ENCODE data around the gene BATF2. TPM values are rescaled to one million over a fixed set of nuclear protein-coding genes. Genes with fewer than 3 reads are reported as not detected.
A peak's percentile ranks its signal among the peaks of the same experiment; 100 is the strongest.

The BATF2 gene
- total RNA-seq, 1 donor from 2014 or later: under 0.01 TPM

DNA sequence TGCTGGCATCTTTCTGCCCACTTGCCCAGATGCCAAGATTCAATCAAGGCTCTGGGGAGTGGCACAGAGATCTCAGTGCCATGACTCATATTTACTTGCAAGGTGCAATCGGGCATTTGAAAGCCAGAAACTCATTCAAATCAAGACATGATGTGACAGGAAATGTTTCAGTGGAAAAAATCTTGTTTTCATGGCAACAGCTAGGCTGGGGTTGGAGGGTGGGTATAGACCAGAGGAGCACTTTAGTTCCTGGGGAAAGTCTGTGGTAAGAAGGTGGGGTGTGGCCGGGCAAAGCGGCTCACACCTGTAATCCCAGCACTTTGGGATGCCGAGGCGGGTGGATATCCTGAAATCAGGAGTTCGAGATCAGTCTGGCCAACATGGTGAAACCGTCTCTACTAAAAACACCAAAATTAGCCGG, 26.0 kb downstream of the BATF2 start:
- TF ChIP-seq, protein P1, sequence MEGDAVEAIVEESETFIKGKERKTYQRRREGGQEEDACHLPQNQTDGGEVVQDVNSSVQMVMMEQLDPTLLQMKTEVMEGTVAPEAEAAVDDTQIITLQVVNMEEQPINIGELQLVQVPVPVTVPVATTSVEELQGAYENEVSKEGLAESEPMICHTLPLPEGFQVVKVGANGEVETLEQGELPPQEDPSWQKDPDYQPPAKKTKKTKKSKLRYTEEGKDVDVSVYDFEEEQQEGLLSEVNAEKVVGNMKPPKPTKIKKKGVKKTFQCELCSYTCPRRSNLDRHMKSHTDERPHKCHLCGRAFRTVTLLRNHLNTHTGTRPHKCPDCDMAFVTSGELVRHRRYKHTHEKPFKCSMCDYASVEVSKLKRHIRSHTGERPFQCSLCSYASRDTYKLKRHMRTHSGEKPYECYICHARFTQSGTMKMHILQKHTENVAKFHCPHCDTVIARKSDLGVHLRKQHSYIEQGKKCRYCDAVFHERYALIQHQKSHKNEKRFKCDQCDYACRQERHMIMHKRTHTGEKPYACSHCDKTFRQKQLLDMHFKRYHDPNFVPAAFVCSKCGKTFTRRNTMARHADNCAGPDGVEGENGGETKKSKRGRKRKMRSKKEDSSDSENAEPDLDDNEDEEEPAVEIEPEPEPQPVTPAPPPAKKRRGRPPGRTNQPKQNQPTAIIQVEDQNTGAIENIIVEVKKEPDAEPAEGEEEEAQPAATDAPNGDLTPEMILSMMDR (IDR thresholded peaks at IDR 0.05; ENCODE audit: insufficient read depth, low read length, severe bottlenecking): no peak
- DNase-seq (ENCODE audit: low read depth): peak; percentile 100
- H3K4me3 ChIP-seq (ENCODE audit: low read depth, low read length): no peak overlapping the region
- no peaks in the 10 kb centered on the region for H3K27me3 ChIP-seq (ENCODE audit: control insufficient read depth, insufficient read depth, low read length)
- H3K36me3 ChIP-seq (ENCODE audit: control insufficient read depth, insufficient read depth, low read length): no peaks in the 10 kb centered on the region
- FAIRE-seq: peak; percentile 40

DNA sequence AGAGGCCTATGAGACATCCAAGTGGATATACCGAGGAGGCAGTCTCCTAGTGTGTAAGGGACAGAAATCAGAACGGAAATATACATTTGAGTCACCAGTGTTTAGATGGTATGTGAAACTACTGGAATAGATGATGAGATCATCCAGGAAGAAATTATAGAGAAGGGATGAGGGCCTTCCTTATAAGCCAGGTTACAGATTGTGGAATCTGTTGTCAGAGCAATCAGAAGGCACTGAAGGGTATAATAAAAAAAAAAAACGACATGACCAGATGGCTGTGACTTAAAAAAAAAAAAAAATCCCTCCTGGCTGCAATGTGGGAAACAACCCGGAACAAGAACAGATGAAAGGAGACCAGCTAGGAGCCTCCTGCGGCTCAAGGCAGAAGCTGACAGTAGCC, 27.6 kb downstream of the BATF2 start:
- FAIRE-seq (no peak), DNase-seq (ENCODE audit: low read depth) (peak; percentile 97)
- Histone ChIP-seq H3K4me3 (ENCODE audit: low read depth, low read length) (no peak overlapping the region), H3K27me3 (ENCODE audit: control insufficient read depth, insufficient read depth, low read length) (no peaks in the 10 kb centered on the region), H3K36me3 (ENCODE audit: control insufficient read depth, insufficient read depth, low read length) (no peaks in the 10 kb centered on the region)
- TF ChIP-seq, protein P1 (IDR thresholded peaks at IDR 0.05; ENCODE audit: insufficient read depth, low read length, severe bottlenecking): no peak

DNA sequence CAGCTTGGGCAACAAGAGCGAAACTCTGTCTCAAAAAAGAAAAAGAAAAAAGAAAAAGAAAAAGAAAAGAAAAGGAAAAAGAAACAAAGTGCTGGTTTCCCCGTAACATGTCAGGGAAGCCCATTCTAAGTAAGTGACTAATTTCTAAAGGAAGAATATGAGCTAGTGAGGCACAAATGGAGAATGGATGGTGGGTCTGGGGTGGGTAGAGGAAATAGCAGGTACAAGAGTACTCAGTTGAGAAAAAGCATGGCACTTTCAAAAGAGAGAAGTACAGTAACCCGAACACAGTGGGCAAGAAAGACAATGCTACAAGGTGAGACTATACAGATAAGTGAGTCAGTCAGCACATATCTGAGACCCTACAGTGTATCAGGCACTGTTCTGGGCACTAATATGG, 29.4 kb downstream of the BATF2 start:
- TF ChIP-seq, protein P1 (IDR thresholded peaks at IDR 0.05; ENCODE audit: insufficient read depth, low read length, severe bottlenecking): no peak
- no peak for FAIRE-seq
- Histone ChIP-seq H3K4me3 (ENCODE audit: low read depth, low read length) (no peak overlapping the region), H3K36me3 (ENCODE audit: control insufficient read depth, insufficient read depth, low read length) (no peaks in the 10 kb centered on the region), H3K27me3 (ENCODE audit: control insufficient read depth, insufficient read depth, low read length) (no peaks in the 10 kb centered on the region)
- no peak for DNase-seq (ENCODE audit: low read depth)

DNA sequence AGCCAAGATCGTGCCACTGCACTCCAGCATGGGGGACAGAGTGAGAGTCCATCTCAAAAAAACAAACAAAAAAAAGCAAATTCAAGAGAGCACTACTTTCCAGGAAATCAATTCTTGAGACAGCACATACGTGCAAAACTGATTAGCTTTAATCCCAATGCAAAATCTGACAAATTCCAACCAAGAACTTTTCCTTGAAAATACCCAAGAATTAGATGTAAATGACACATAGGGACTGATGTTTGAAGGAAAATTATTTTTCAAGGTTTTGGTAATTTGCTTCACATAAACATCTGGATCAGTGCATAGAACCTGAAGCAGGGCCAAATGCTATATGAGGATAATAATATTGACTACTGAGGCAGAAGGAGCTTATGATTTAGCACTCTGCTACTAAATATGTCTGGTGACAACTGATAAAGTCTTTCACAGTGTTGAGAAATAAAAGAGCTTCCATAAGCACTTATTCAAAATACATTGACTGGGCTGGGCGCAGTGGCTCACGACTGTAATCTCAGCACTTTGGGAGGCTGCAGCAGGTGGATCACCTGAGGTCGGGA, 33.6 kb downstream of the BATF2 start:
- Histone ChIP-seq H3K4me3 (ENCODE audit: low read depth, low read length) (no peak overlapping the region), H3K27me3 (ENCODE audit: control insufficient read depth, insufficient read depth, low read length) (no peaks in the 10 kb centered on the region), H3K36me3 (ENCODE audit: control insufficient read depth, insufficient read depth, low read length) (no peaks in the 10 kb centered on the region)
- no peak for DNase-seq (ENCODE audit: low read depth)
- TF ChIP-seq, protein P1 (IDR thresholded peaks at IDR 0.05; ENCODE audit: insufficient read depth, low read length, severe bottlenecking): no peak
- FAIRE-seq: no peak

DNA sequence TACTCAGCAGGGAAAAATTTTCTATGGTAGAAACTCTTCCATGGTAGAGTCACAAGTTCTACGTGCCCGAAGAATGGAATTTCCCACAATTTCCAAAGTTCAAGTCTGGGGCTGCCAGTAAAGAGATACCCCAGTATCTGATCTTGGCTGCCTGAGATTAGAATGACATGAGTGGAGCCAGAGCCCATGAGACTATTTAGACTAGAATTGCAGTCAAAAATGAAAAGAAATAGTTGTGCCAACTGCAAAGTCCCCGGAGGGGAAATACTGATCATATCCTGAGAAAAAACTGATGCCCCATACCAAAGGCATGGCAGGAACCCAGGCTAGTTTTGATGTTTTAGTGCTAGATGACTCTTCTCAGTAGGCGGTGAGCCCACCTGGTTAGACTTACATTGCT, 36.1 kb downstream of the BATF2 start:
- FAIRE-seq: no peak
- DNase-seq (ENCODE audit: low read depth): no peak
- TF ChIP-seq, protein P1 (IDR thresholded peaks at IDR 0.05; ENCODE audit: insufficient read depth, low read length, severe bottlenecking): no peak
- no peak overlapping the region for H3K4me3 ChIP-seq (ENCODE audit: low read depth, low read length)
- no peaks in the 10 kb centered on the region for H3K27me3 ChIP-seq (ENCODE audit: control insufficient read depth, insufficient read depth, low read length)
- no peaks in the 10 kb centered on the region for H3K36me3 ChIP-seq (ENCODE audit: control insufficient read depth, insufficient read depth, low read length)

DNA sequence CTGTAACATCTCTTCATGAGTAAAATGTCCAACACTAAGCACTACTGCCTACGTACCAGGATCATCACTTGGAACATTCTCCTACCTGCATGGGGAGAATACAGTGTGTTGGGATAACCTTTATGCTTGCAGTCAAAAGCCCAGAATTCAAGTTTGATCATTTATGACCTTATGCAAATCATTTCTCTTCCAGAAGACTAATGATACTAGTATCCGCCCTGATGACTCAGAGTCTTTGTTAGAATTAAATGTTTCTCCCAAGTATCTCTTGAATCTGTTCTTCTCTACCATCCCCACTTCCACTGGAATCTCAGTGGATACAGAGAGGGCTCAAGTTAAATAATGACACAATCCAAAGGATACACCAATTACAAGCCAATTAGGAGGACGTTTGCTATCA, 37.3 kb downstream of the BATF2 start:
- DNase-seq (ENCODE audit: low read depth) (peak; percentile 36), FAIRE-seq (no peak)
- Histone ChIP-seq H3K36me3 (ENCODE audit: control insufficient read depth, insufficient read depth, low read length) (no peaks in the 10 kb centered on the region), H3K27me3 (ENCODE audit: control insufficient read depth, insufficient read depth, low read length) (no peaks in the 10 kb centered on the region), H3K4me3 (ENCODE audit: low read depth, low read length) (no peak overlapping the region)
- TF ChIP-seq, protein P1 (IDR thresholded peaks at IDR 0.05; ENCODE audit: insufficient read depth, low read length, severe bottlenecking): no peak
